ENCODE measurements around the gene TMEM131. TPM values are rescaled to one million over a fixed set of nuclear protein-coding genes. Genes with fewer than 3 reads are reported as not detected.

Gene TMEM131
- total RNA-seq, 2 donors from 2014 or later, result 39.0 to 43.0 TPM

- no peaks in the 10 kb centered on the region for H3K27me3 ChIP-seq (ENCODE audit: control insufficient read depth, insufficient read depth, low read length, poor library complexity, severe bottlenecking)
- no peaks in the 10 kb centered on the region for H3K27me3 Mint-ChIP-seq (ENCODE audit: insufficient read depth)
- H3K4me1 ChIP-seq (ENCODE audit: control insufficient read depth, insufficient read depth, low read length), result peaks cover 12% of the 10 kb centered on the region
- no peak overlapping the region for H3K27ac ChIP-seq (ENCODE audit: low read depth, low read length)
- no peak overlapping the region for H3K4me3 Mint-ChIP-seq
- H3K4me3 ChIP-seq (ENCODE audit: low read length), result no peak overlapping the region
- peaks cover 5% of the 10 kb centered on the region for H3K9me3 Mint-ChIP-seq
- H3K4me1 Mint-ChIP-seq, result peaks cover 45% of the 10 kb centered on the region
- H3K36me3 Mint-ChIP-seq (ENCODE audit: low read depth), result no peaks in the 10 kb centered on the region
- no peak overlapping the region for H3K9ac ChIP-seq (ENCODE audit: extremely low read depth, low read length, poor library complexity, severe bottlenecking)
- H3K9me3 ChIP-seq (ENCODE audit: control insufficient read depth, low read length), result peaks cover 6% of the 10 kb centered on the region
- no peak for DNase-seq
- H3K27ac Mint-ChIP-seq, result no peak overlapping the region
- H3K36me3 ChIP-seq (ENCODE audit: control insufficient read depth, insufficient read depth, low read length), result no peaks in the 10 kb centered on the region
- TF ChIP-seq CTCF (conservative IDR thresholded peaks at IDR 0.05), result no peak
- WGBS, 2 experiments (ENCODE audit: insufficient coverage in 1 of 2, insufficient read length in 1 of 2), result 74 to 96% methylated on average over 3 to 4 of the region's 4 CpGs
These were observed 32.4 kb upstream of the TMEM131 start for GRCh38 chr2:98028101-98028561.

- H3K36me3 ChIP-seq (ENCODE audit: control insufficient read depth, insufficient read depth, low read length), result no peaks in the 10 kb centered on the region
- no peaks in the 10 kb centered on the region for H3K36me3 Mint-ChIP-seq (ENCODE audit: low read depth)
- no peak overlapping the region for H3K9ac ChIP-seq (ENCODE audit: extremely low read depth, low read length, poor library complexity, severe bottlenecking)
- peaks cover 11% of the 10 kb centered on the region for H3K4me1 ChIP-seq (ENCODE audit: control insufficient read depth, insufficient read depth, low read length)
- no peaks in the 10 kb centered on the region for H3K27me3 Mint-ChIP-seq (ENCODE audit: insufficient read depth)
- H3K9me3 ChIP-seq (ENCODE audit: control insufficient read depth, low read length), result peaks cover 7% of the 10 kb centered on the region
- H3K4me3 Mint-ChIP-seq, result no peak overlapping the region
- no peak for TF ChIP-seq CTCF (conservative IDR thresholded peaks at IDR 0.05)
- H3K9me3 Mint-ChIP-seq, result peaks cover 5% of the 10 kb centered on the region
- 85 to 89% methylated on average over 3 of the region's 3 CpGs for WGBS, 2 experiments (ENCODE audit: insufficient coverage in 1 of 2, insufficient read length in 1 of 2)
- H3K4me3 ChIP-seq (ENCODE audit: low read length), result no peak overlapping the region
- no peak overlapping the region for H3K27ac Mint-ChIP-seq
- DNase-seq, result no peak
- H3K27me3 ChIP-seq (ENCODE audit: control insufficient read depth, insufficient read depth, low read length, poor library complexity, severe bottlenecking), result no peaks in the 10 kb centered on the region
- no peak overlapping the region for H3K27ac ChIP-seq (ENCODE audit: low read depth, low read length)
- peaks cover 39% of the 10 kb centered on the region for H3K4me1 Mint-ChIP-seq
These were observed 31.8 kb upstream of the TMEM131 start for GRCh38 chr2:98027538-98027937.

- Mint-ChIP-seq H3K4me3 (no peak overlapping the region), H3K27ac (no peak overlapping the region)
- 93 to 95% methylated on average over 2 of the region's 2 CpGs for WGBS, 2 experiments (ENCODE audit: insufficient coverage in 1 of 2, insufficient read length in 1 of 2)
These were observed 31.3 kb upstream of the TMEM131 start for GRCh38 chr2:98026927-98027522.

More at GRCh38 chr2:98026927-98027522, 31.3 kb upstream of the TMEM131 start:
- no peak for DNase-seq
- no peak for TF ChIP-seq CTCF (conservative IDR thresholded peaks at IDR 0.05)
- no peak overlapping the region for H3K27ac ChIP-seq (ENCODE audit: low read depth, low read length)
- H3K4me3 ChIP-seq (ENCODE audit: low read length), result no peak overlapping the region
- Mint-ChIP-seq H3K27me3 (ENCODE audit: insufficient read depth) (no peaks in the 10 kb centered on the region), H3K9me3 (peaks cover 5% of the 10 kb centered on the region), H3K4me1 (peaks cover 35% of the 10 kb centered on the region), H3K36me3 (ENCODE audit: low read depth) (no peaks in the 10 kb centered on the region)
- H3K9me3 ChIP-seq (ENCODE audit: control insufficient read depth, low read length), result peaks cover 7% of the 10 kb centered on the region
- H3K4me1 ChIP-seq (ENCODE audit: control insufficient read depth, insufficient read depth, low read length), result peaks cover 9% of the 10 kb centered on the region
- no peaks in the 10 kb centered on the region for H3K27me3 ChIP-seq (ENCODE audit: control insufficient read depth, insufficient read depth, low read length, poor library complexity, severe bottlenecking)
- H3K9ac ChIP-seq (ENCODE audit: extremely low read depth, low read length, poor library complexity, severe bottlenecking), result no peak overlapping the region
- H3K36me3 ChIP-seq (ENCODE audit: control insufficient read depth, insufficient read depth, low read length), result no peaks in the 10 kb centered on the region

Data from endodermal cell (in vitro differentiated cells).